Amygdala (tissue), 56 donors: Measurements from ENCODE around the gene SLC22A12.

Experiments
- DNase-seq, 56 donors: peaks; one replicate each; lab custom pipeline; 2025; lab: John Stamatoyannopoulos, UW

Gene SLC22A12

GRCh38 chr11:64619811-64620380 is 28.9 kb downstream of the SLC22A12 start:
- peak in 22 of 56 donors; percentile 13 to 53 (median 35) for DNase-seq

- DNase-seq, result peak in 37 of 56 donors; percentile 16 to 71 (median 38)
Measured at GRCh38 chr11:64620381-64620971, 29.5 kb downstream of the SLC22A12 start.

- no peak for DNase-seq
Measured at GRCh38 chr11:64621283-64622019, 30.4 kb downstream of the SLC22A12 start.

GRCh38 chr11:64622681-64623080 is 31.7 kb downstream of the SLC22A12 start:
- no peak for DNase-seq

GRCh38 chr11:64624883-64625481 is 34.0 kb downstream of the SLC22A12 start:
- no peak for DNase-seq

GRCh38 chr11:64626637-64627036 is 35.6 kb downstream of the SLC22A12 start:
- no peak for DNase-seq

- DNase-seq, result no peak
Measured at GRCh38 chr11:64627371-64627770, 36.4 kb downstream of the SLC22A12 start.

- DNase-seq, result no peak
Measured at GRCh38 chr11:64628596-64628995, 37.6 kb downstream of the SLC22A12 start.

GRCh38 chr11:64629103-64629502 is 38.1 kb downstream of the SLC22A12 start:
- no peak for DNase-seq

GRCh38 chr11:64629796-64630562 is 39.0 kb downstream of the SLC22A12 start:
- DNase-seq, result peak in 4 of 56 donors; percentile 8 to 28 (median 18)

GRCh38 chr11:64631675-64632074 is 40.7 kb downstream of the SLC22A12 start:
- DNase-seq, result no peak

GRCh38 chr11:64632237-64632636 is 41.2 kb downstream of the SLC22A12 start:
- peak in 11 of 56 donors; percentile 14 to 60 (median 31) for DNase-seq

GRCh38 chr11:64632654-64633053 is 41.6 kb downstream of the SLC22A12 start:
- peak in 3 of 56 donors; percentile 15 to 60 (median 57) for DNase-seq

- DNase-seq, result peak in 1 of 56 donors; percentile 17
Measured at GRCh38 chr11:64633555-64634159, 42.6 kb downstream of the SLC22A12 start.

- peak in 6 of 56 donors; percentile 24 to 38 (median 36) for DNase-seq
Measured at GRCh38 chr11:64637334-64638017, 46.5 kb downstream of the SLC22A12 start.

GRCh38 chr11:64638018-64638665 is 47.1 kb downstream of the SLC22A12 start:
- DNase-seq, result peak in 5 of 56 donors; percentile 13 to 45 (median 29)

GRCh38 chr11:64638829-64639228 is 47.8 kb downstream of the SLC22A12 start:
- no peak for DNase-seq

- DNase-seq, result no peak
Measured at GRCh38 chr11:64639885-64640284, 48.9 kb downstream of the SLC22A12 start.
